Measurements from ENCODE around the gene SMIM10L1.

SMIM10L1 gene

GRCh38 chr12:11171145-11171968 lies at the start of gene SMIM10L1:
Gene SMIM10L1, plus strand, starts transcription at chr12:11171194. Its CDS starts 163 bp downstream, at chr12:11171357.
- H3K4me3 ChIP-seq (ENCODE audit: low read length in 2 of 2) = peak within 1 kb of the TSS; percentile 90 to 92
- no peaks in the 10 kb centered on the region for H3K27me3 ChIP-seq (ENCODE audit: control insufficient read depth in 2 of 2, insufficient read depth in 2 of 2, low read length in 2 of 2)
- peaks cover 0 to 3% of the 10 kb centered on the region in 2 donors for H3K36me3 ChIP-seq (ENCODE audit: control insufficient read depth in 2 of 2, insufficient read depth in 2 of 2, low read length in 2 of 2)
- peak within 1 kb of the TSS; percentile 79 to 89 for H3K9ac ChIP-seq (ENCODE audit: low read depth in 1 of 2, low read length in 2 of 2)
- peaks cover 9% of the 10 kb centered on the region in 2 donors for H3K4me1 ChIP-seq (ENCODE audit: control insufficient read depth in 2 of 2, insufficient read depth in 2 of 2, low read length in 2 of 2)
- peak within 1 kb of the TSS; percentile 81 to 86 for H3K27ac ChIP-seq (ENCODE audit: low read depth in 2 of 2, low read length in 2 of 2)
- H3K9me3 ChIP-seq (ENCODE audit: control insufficient read depth in 2 of 2, low read length in 2 of 2) = no peaks in the 10 kb centered on the region

GRCh38 chr12:11130382-11130781 lies 40.6 kb upstream of the SMIM10L1 start:
- H3K27ac ChIP-seq (ENCODE audit: low read depth in 2 of 2, low read length in 2 of 2) = no peak overlapping the region
- H3K9ac ChIP-seq (ENCODE audit: low read depth in 1 of 2, low read length in 2 of 2) = no peak overlapping the region
- no peaks in the 10 kb centered on the region for H3K27me3 ChIP-seq (ENCODE audit: control insufficient read depth in 2 of 2, insufficient read depth in 2 of 2, low read length in 2 of 2)
- H3K36me3 ChIP-seq (ENCODE audit: control insufficient read depth in 2 of 2, insufficient read depth in 2 of 2, low read length in 2 of 2) = no peaks in the 10 kb centered on the region
- H3K9me3 ChIP-seq (ENCODE audit: control insufficient read depth in 2 of 2, low read length in 2 of 2) = no peaks in the 10 kb centered on the region
- H3K4me1 ChIP-seq (ENCODE audit: control insufficient read depth in 2 of 2, insufficient read depth in 2 of 2, low read length in 2 of 2) = no peaks in the 10 kb centered on the region
- no peak overlapping the region for H3K4me3 ChIP-seq (ENCODE audit: low read length in 2 of 2)

GRCh38 chr12:11130999-11131398 lies 40.0 kb upstream of the SMIM10L1 start:
- H3K9ac ChIP-seq (ENCODE audit: low read depth in 1 of 2, low read length in 2 of 2) = no peak overlapping the region
- H3K4me3 ChIP-seq (ENCODE audit: low read length in 2 of 2) = no peak overlapping the region
- no peaks in the 10 kb centered on the region for H3K36me3 ChIP-seq (ENCODE audit: control insufficient read depth in 2 of 2, insufficient read depth in 2 of 2, low read length in 2 of 2)
- no peaks in the 10 kb centered on the region for H3K27me3 ChIP-seq (ENCODE audit: control insufficient read depth in 2 of 2, insufficient read depth in 2 of 2, low read length in 2 of 2)
- H3K27ac ChIP-seq (ENCODE audit: low read depth in 2 of 2, low read length in 2 of 2) = no peak overlapping the region
- no peaks in the 10 kb centered on the region for H3K4me1 ChIP-seq (ENCODE audit: control insufficient read depth in 2 of 2, insufficient read depth in 2 of 2, low read length in 2 of 2)
- no peaks in the 10 kb centered on the region for H3K9me3 ChIP-seq (ENCODE audit: control insufficient read depth in 2 of 2, low read length in 2 of 2)

GRCh38 chr12:11133162-11133561 lies 37.8 kb upstream of the SMIM10L1 start:
- Histone ChIP-seq H3K36me3 (ENCODE audit: control insufficient read depth in 2 of 2, insufficient read depth in 2 of 2, low read length in 2 of 2) (no peaks in the 10 kb centered on the region), H3K9me3 (ENCODE audit: control insufficient read depth in 2 of 2, low read length in 2 of 2) (no peaks in the 10 kb centered on the region), H3K9ac (ENCODE audit: low read depth in 1 of 2, low read length in 2 of 2) (no peak overlapping the region), H3K27me3 (ENCODE audit: control insufficient read depth in 2 of 2, insufficient read depth in 2 of 2, low read length in 2 of 2) (no peaks in the 10 kb centered on the region), H3K4me1 (ENCODE audit: control insufficient read depth in 2 of 2, insufficient read depth in 2 of 2, low read length in 2 of 2) (no peaks in the 10 kb centered on the region), H3K27ac (ENCODE audit: low read depth in 2 of 2, low read length in 2 of 2) (no peak overlapping the region), H3K4me3 (ENCODE audit: low read length in 2 of 2) (no peak overlapping the region)

GRCh38 chr12:11133816-11134215 lies 37.2 kb upstream of the SMIM10L1 start:
- no peaks in the 10 kb centered on the region for H3K36me3 ChIP-seq (ENCODE audit: control insufficient read depth in 2 of 2, insufficient read depth in 2 of 2, low read length in 2 of 2)
- no peak overlapping the region for H3K27ac ChIP-seq (ENCODE audit: low read depth in 2 of 2, low read length in 2 of 2)
- no peaks in the 10 kb centered on the region for H3K9me3 ChIP-seq (ENCODE audit: control insufficient read depth in 2 of 2, low read length in 2 of 2)
- no peaks in the 10 kb centered on the region for H3K4me1 ChIP-seq (ENCODE audit: control insufficient read depth in 2 of 2, insufficient read depth in 2 of 2, low read length in 2 of 2)
- H3K27me3 ChIP-seq (ENCODE audit: control insufficient read depth in 2 of 2, insufficient read depth in 2 of 2, low read length in 2 of 2) = no peaks in the 10 kb centered on the region
- H3K4me3 ChIP-seq (ENCODE audit: low read length in 2 of 2) = no peak overlapping the region
- no peak overlapping the region for H3K9ac ChIP-seq (ENCODE audit: low read depth in 1 of 2, low read length in 2 of 2)

GRCh38 chr12:11134305-11134704 lies 36.7 kb upstream of the SMIM10L1 start, which contains the start of gene TAS2R30:
Gene TAS2R30, minus strand, starts transcription at chr12:11134644. Its CDS starts 400 bp downstream, at chr12:11134244.
- Histone ChIP-seq H3K27ac (ENCODE audit: low read depth in 2 of 2, low read length in 2 of 2) (no peak within 1 kb of the TSS), H3K36me3 (ENCODE audit: control insufficient read depth in 2 of 2, insufficient read depth in 2 of 2, low read length in 2 of 2) (no peaks in the 10 kb centered on the region), H3K4me1 (ENCODE audit: control insufficient read depth in 2 of 2, insufficient read depth in 2 of 2, low read length in 2 of 2) (no peaks in the 10 kb centered on the region), H3K27me3 (ENCODE audit: control insufficient read depth in 2 of 2, insufficient read depth in 2 of 2, low read length in 2 of 2) (no peaks in the 10 kb centered on the region), H3K9ac (ENCODE audit: low read depth in 1 of 2, low read length in 2 of 2) (no peak within 1 kb of the TSS), H3K9me3 (ENCODE audit: control insufficient read depth in 2 of 2, low read length in 2 of 2) (no peaks in the 10 kb centered on the region), H3K4me3 (ENCODE audit: low read length in 2 of 2) (no peak within 1 kb of the TSS)

- Histone ChIP-seq H3K27me3 (ENCODE audit: control insufficient read depth in 2 of 2, insufficient read depth in 2 of 2, low read length in 2 of 2) (no peaks in the 10 kb centered on the region), H3K36me3 (ENCODE audit: control insufficient read depth in 2 of 2, insufficient read depth in 2 of 2, low read length in 2 of 2) (no peaks in the 10 kb centered on the region), H3K9ac (ENCODE audit: low read depth in 1 of 2, low read length in 2 of 2) (no peak overlapping the region), H3K4me3 (ENCODE audit: low read length in 2 of 2) (no peak overlapping the region), H3K27ac (ENCODE audit: low read depth in 2 of 2, low read length in 2 of 2) (no peak overlapping the region), H3K9me3 (ENCODE audit: control insufficient read depth in 2 of 2, low read length in 2 of 2) (no peaks in the 10 kb centered on the region), H3K4me1 (ENCODE audit: control insufficient read depth in 2 of 2, insufficient read depth in 2 of 2, low read length in 2 of 2) (no peaks in the 10 kb centered on the region)
Measured at GRCh38 chr12:11136075-11136474, 34.9 kb upstream of the SMIM10L1 start.

- Histone ChIP-seq H3K27me3 (ENCODE audit: control insufficient read depth in 2 of 2, insufficient read depth in 2 of 2, low read length in 2 of 2) (no peaks in the 10 kb centered on the region), H3K4me3 (ENCODE audit: low read length in 2 of 2) (no peak overlapping the region), H3K27ac (ENCODE audit: low read depth in 2 of 2, low read length in 2 of 2) (no peak overlapping the region), H3K36me3 (ENCODE audit: control insufficient read depth in 2 of 2, insufficient read depth in 2 of 2, low read length in 2 of 2) (no peaks in the 10 kb centered on the region), H3K4me1 (ENCODE audit: control insufficient read depth in 2 of 2, insufficient read depth in 2 of 2, low read length in 2 of 2) (no peaks in the 10 kb centered on the region), H3K9ac (ENCODE audit: low read depth in 1 of 2, low read length in 2 of 2) (no peak overlapping the region), H3K9me3 (ENCODE audit: control insufficient read depth in 2 of 2, low read length in 2 of 2) (peaks cover 0 to 2% of the 10 kb centered on the region in 2 donors)
Measured at GRCh38 chr12:11143352-11143751, 27.6 kb upstream of the SMIM10L1 start.

- H3K4me3 ChIP-seq (ENCODE audit: low read length in 2 of 2) = no peak overlapping the region
- no peak overlapping the region for H3K9ac ChIP-seq (ENCODE audit: low read depth in 1 of 2, low read length in 2 of 2)
- no peaks in the 10 kb centered on the region for H3K4me1 ChIP-seq (ENCODE audit: control insufficient read depth in 2 of 2, insufficient read depth in 2 of 2, low read length in 2 of 2)
- H3K36me3 ChIP-seq (ENCODE audit: control insufficient read depth in 2 of 2, insufficient read depth in 2 of 2, low read length in 2 of 2) = no peaks in the 10 kb centered on the region
- peaks cover 0 to 2% of the 10 kb centered on the region in 2 donors for H3K9me3 ChIP-seq (ENCODE audit: control insufficient read depth in 2 of 2, low read length in 2 of 2)
- no peak overlapping the region for H3K27ac ChIP-seq (ENCODE audit: low read depth in 2 of 2, low read length in 2 of 2)
- H3K27me3 ChIP-seq (ENCODE audit: control insufficient read depth in 2 of 2, insufficient read depth in 2 of 2, low read length in 2 of 2) = no peaks in the 10 kb centered on the region
Measured at GRCh38 chr12:11144297-11144696, 26.7 kb upstream of the SMIM10L1 start.

- Histone ChIP-seq H3K36me3 (ENCODE audit: control insufficient read depth in 2 of 2, insufficient read depth in 2 of 2, low read length in 2 of 2) (no peaks in the 10 kb centered on the region), H3K4me3 (ENCODE audit: low read length in 2 of 2) (no peak overlapping the region), H3K27ac (ENCODE audit: low read depth in 2 of 2, low read length in 2 of 2) (no peak overlapping the region), H3K9me3 (ENCODE audit: control insufficient read depth in 2 of 2, low read length in 2 of 2) (peaks cover 0 to 2% of the 10 kb centered on the region in 2 donors), H3K27me3 (ENCODE audit: control insufficient read depth in 2 of 2, insufficient read depth in 2 of 2, low read length in 2 of 2) (no peaks in the 10 kb centered on the region), H3K9ac (ENCODE audit: low read depth in 1 of 2, low read length in 2 of 2) (no peak overlapping the region), H3K4me1 (ENCODE audit: control insufficient read depth in 2 of 2, insufficient read depth in 2 of 2, low read length in 2 of 2) (no peaks in the 10 kb centered on the region)
Measured at GRCh38 chr12:11147420-11147819, 23.6 kb upstream of the SMIM10L1 start.
